ENCODE data around the gene ZNF423. TPM values are rescaled to one million over a fixed set of nuclear protein-coding genes. Genes with fewer than 3 reads are reported as not detected.
"Not testable (repeated sequence)": the region's sequence is repeated elsewhere in the genome, so short reads cannot be mapped to it uniquely, and the experiment has no call there.

The ZNF423 gene
- total RNA-seq, 4 donors from 2014 or later: 0.67 to 3.7 (median 2.2) TPM

DNA sequence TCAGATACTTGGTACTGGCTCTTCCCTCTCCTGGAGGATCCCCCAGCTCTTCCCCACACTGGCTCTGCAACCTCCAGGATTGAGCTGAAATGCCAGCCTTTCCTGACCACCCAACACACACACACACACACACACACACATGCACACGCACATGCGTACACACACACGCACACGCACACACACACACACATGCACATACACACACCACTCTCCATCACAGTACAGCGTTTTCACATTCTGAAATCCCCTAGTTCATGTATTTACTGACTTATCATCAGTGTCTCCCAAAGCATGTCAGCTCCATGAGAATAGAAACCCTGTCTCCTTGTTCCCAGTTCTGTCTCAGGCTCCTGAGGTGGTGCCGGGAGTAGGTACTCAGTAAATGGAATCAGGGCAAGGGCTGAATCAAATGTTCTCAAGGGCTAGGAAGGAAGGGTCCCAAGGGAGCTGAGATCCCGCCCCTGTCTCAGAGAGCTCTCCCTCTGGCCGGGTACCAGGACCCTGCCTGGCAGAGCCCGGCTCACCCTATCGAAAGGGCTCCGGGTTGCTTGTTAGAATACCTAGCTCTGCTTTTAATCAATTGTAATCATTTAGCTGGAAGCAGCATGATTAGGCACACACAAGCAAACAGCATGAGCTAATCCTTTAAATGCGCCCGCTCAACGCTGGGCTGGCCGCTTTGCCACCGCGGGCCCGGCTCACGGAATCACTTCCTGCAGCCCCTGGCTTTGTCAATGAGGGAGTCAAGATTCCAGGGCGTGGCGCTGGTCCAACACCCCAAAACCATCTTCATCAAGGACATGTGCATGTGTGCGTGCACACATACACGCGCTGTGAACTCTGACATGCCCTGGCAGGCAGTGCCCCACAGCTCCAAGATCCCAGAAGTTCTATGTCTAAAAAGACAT lies 341.6 kb downstream of the ZNF423 start:
- H3K4me3 ChIP-seq (ENCODE audit: low read depth, poor library complexity, severe bottlenecking): no peak overlapping the region
- no peak for DNase-seq (ENCODE audit: low spot score in 2 of 2)
- 60 to 72% methylated on average over 24 of the region's 24 CpGs for WGBS, 2 donors
- intact Hi-C loops (cut with DNase I; ENCODE audit: low total_unique reads): no loop called here
- TF ChIP-seq POLR2A (IDR thresholded peaks at IDR 0.05) (no peak), CTCF (IDR thresholded peaks at IDR 0.05) (no peak)

DNA sequence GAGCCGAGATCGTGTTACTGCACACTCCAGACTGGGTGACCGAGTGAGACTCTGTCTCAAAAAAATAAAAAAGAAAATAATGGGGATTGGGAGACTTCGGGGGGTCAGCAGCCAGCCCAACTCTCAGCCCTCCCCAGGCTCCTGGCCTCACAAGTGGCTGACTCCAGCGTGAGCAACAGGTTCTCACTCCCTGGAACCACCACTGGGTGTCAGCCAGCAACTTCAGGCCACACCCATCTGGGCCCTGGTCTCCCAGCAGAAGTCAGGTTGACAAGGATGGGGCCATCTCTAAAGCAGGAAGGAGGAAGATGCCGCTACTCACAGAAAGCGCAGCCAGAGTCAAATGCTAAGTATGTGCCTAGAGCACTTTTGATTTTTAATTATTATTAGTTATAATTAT lies 342.9 kb downstream of the ZNF423 start:
- DNase-seq (ENCODE audit: low spot score in 2 of 2): no peak
- TF ChIP-seq POLR2A (IDR thresholded peaks at IDR 0.05): no peak
- TF ChIP-seq CTCF (IDR thresholded peaks at IDR 0.05): no peak
- 76 to 78% methylated on average over 7 of the region's 7 CpGs for WGBS, 2 donors
- H3K4me3 ChIP-seq (ENCODE audit: low read depth, poor library complexity, severe bottlenecking): no peak overlapping the region
- intact Hi-C loops (cut with DNase I; ENCODE audit: low total_unique reads): no loop called here

GRCh38 chr16:49510654-49511305 lies 345.1 kb downstream of the ZNF423 start:
- 74 to 79% methylated on average over 22 to 23 of the region's 25 CpGs for WGBS, 2 donors
- intact Hi-C loops (cut with DNase I; ENCODE audit: low total_unique reads): no loop called here
- no peak overlapping the region for H3K4me3 ChIP-seq (ENCODE audit: low read depth, poor library complexity, severe bottlenecking)
- TF ChIP-seq CTCF (IDR thresholded peaks at IDR 0.05): no peak
- no peak for TF ChIP-seq POLR2A (IDR thresholded peaks at IDR 0.05)
- no peak for DNase-seq (ENCODE audit: low spot score in 2 of 2)

GRCh38 chr16:49510141-49510540 lies 345.8 kb downstream of the ZNF423 start:
- no peak for TF ChIP-seq CTCF (IDR thresholded peaks at IDR 0.05)
- no peak for DNase-seq (ENCODE audit: low spot score in 2 of 2)
- 92 to 96% methylated on average over 8 of the region's 8 CpGs for WGBS, 2 donors
- H3K4me3 ChIP-seq (ENCODE audit: low read depth, poor library complexity, severe bottlenecking): no peak overlapping the region
- intact Hi-C loops (cut with DNase I; ENCODE audit: low total_unique reads): no loop called here

DNA sequence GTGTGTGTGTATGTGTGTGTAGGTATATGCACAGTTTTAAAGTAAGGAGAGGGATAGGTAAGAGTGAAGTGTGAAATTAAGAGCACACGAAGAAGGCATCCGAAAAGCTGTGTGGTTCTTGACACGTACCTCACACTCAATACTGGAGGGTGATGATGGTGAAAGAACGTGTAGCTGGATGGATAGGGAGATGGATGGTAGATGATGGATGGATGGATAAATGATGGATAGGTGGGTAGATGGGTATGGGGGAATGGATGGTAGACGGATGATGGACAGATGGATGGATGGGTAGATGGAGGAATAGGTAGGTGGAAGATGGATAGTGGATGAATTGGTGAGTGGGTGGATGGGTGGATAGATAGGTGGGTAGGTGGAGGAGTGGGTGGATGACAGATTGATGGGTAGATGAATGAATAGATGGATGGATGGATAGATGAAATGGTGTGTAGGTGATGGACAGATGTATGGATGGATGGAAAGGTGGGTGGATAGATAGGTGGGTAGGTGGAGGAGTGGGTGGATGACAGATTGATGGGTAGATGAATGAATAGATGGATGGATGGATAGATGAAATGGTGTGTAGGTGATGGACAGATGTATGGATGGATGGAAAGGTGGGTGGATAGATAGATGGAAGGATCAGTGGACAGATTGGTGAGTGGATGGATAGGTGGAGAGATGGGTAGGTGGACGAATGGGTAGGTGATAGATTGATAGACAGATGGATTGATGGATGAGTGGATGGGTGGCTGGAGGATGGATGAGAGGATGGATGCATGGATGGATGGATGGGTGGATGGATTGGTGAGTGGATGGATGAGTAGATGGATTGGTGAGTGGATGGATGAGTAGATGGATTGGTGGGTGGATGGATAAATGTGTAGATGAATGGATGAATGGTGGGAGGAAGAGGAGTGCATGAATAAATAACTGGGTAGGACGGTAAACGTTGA lies 349.6 kb downstream of the ZNF423 start:
- intact Hi-C loops (cut with DNase I; ENCODE audit: low total_unique reads); H3K4me3 ChIP-seq (ENCODE audit: low read depth, poor library complexity, severe bottlenecking); DNase-seq (ENCODE audit: low spot score in 2 of 2): not testable (repeated sequence)
- WGBS, 2 donors: 85 to 87% methylated on average over 8 of the region's 8 CpGs
- peak in 1 of 3 donors; percentile 35 for TF ChIP-seq CTCF (IDR thresholded peaks at IDR 0.05)

Measured in lower leg skin (tissue), 4 donors.